Adrenal gland (tissue), 5 donors: ENCODE measurements around the gene UBE2QL1.

Experiments used
- CTCF ChIP-seq, 6 experiments: fragments of 450-650 bp in 4 of 6; fragments of 200-600 bp in 2 of 6; sonication (generic) in 1 of 6; IDR thresholded peaks; 1 replicate in 5 of 6; 2 replicates in 1 of 6; pipeline versions ENCODE4 v1.5.1 to v1.8.0; 2016 to 2021; ENCODE audit warnings: antibody characterized with exemption in 6 of 6, mild to moderate bottlenecking in 2 of 6, moderate library complexity in 1 of 6
- POLR2A ChIP-seq, 2 donors: fragments of 450-650 bp; IDR thresholded peaks; one replicate each; pipeline ENCODE4 v1.6.1; 2017; ENCODE audit warnings: antibody characterized with exemption in 2 of 2, mild to moderate bottlenecking in 2 of 2, moderate library complexity in 1 of 2
- donor health status: DM: no; HTN: no; CAD: no.

DNA sequence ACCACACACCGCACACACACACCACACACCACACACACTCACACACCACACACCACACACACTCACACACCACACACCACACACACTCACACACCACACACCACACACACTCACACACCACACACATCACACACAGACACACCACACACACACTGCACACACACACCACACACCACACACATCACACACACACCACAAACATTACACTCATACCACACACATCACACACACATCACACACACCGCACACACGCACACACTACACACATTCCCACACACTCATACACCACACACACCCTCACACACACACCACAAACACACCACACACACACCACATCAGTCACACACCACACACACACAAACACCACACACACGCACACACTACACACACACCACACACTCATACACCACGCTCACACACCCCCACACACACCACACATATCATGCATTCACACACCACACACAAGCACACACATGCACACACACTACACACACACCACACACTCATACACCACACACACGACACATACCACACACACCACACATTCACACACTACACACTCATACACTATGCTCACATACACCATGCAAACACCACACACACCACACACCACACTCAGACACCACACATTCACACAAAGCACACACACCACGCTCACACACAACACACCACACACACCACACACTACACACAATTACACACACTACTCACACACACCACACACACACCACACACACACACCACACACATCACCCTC lies 1.1 kb upstream of the UBE2QL1 start:
- no peak for TF ChIP-seq POLR2A (IDR thresholded peaks at IDR 0.05)
- no peak for TF ChIP-seq CTCF (IDR thresholded peaks at IDR 0.05)
